Fibroblast of lung (primary cell): ENCODE measurements around the gene CATSPERZ.

Experiments
- CTCF ChIP-seq, 2 donors: IDR thresholded peaks in 1 of 2; conservative IDR thresholded peaks in 1 of 2; 1 replicate in 1 of 2; 2 replicates in 1 of 2; pipeline ENCODE4 v1.5.1; 2011 to 2012; ENCODE audit warnings: low read length in 2 of 2, control low read depth in 1 of 2, inconsistent platforms in 1 of 2, low read depth in 1 of 2, mild to moderate bottlenecking in 1 of 2
- EZH2 ChIP-seq: IDR thresholded peaks from 2 replicates; pipeline ENCODE4 v1.5.1; 2012; ENCODE audit warnings: low read length, control low read depth, mild to moderate bottlenecking; ENCODE audit errors: missing control alignments

GRCh38 chr11:64321533-64321932 lies 21.4 kb downstream of the CATSPERZ start:
- TF ChIP-seq CTCF (conservative IDR thresholded peaks at IDR 0.05 in 1 of 2, IDR thresholded peaks at IDR 0.05 in 1 of 2; ENCODE audit: low read depth in 1 of 2, low read length in 2 of 2): no peak
- no peak for TF ChIP-seq EZH2
